IPS-NIHi7 (cell line): Measurements from ENCODE around the gene C14orf132.
A peak's percentile ranks its signal among the peaks of the same experiment; 100 is the strongest.

Experiments used
- DNase-seq: peaks from one replicate; pipeline ENCODE4 v3.0.0; 2012; ENCODE audit warnings: mixed read lengths; ENCODE audit errors: extremely low spot score

Gene C14orf132

GRCh38 chr14:96039633-96040311 is 610 bp downstream of the C14orf132 start:
- peak; percentile 52 for DNase-seq

- no peak for DNase-seq
Observed at GRCh38 chr14:96040828-96041371, 1.7 kb downstream of the C14orf132 start.

GRCh38 chr14:96042248-96042930 is 3.2 kb downstream of the C14orf132 start:
- DNase-seq = no peak

- DNase-seq = no peak
Observed at GRCh38 chr14:96046630-96047029, 7.5 kb downstream of the C14orf132 start.

GRCh38 chr14:96047101-96047500 is 7.9 kb downstream of the C14orf132 start:
- no peak for DNase-seq

- no peak for DNase-seq
Observed at GRCh38 chr14:96049932-96050331, 10.8 kb downstream of the C14orf132 start.

- DNase-seq = no peak
Observed at GRCh38 chr14:96050482-96050881, 11.3 kb downstream of the C14orf132 start.

- no peak for DNase-seq
Observed at GRCh38 chr14:96051231-96051630, 12.1 kb downstream of the C14orf132 start.

GRCh38 chr14:96051642-96052540 is 12.7 kb downstream of the C14orf132 start:
- peak; percentile 78 for DNase-seq

GRCh38 chr14:96052541-96053247 is 13.5 kb downstream of the C14orf132 start:
- DNase-seq = no peak

- DNase-seq = no peak
Observed at GRCh38 chr14:96053248-96053599, 14.1 kb downstream of the C14orf132 start.

- peak; percentile 7 for DNase-seq
Observed at GRCh38 chr14:96053600-96054381, 14.6 kb downstream of the C14orf132 start.

- no peak for DNase-seq
Observed at GRCh38 chr14:96054661-96055060, 15.5 kb downstream of the C14orf132 start.

GRCh38 chr14:96055065-96055752 is 16.0 kb downstream of the C14orf132 start:
- no peak for DNase-seq

- no peak for DNase-seq
Observed at GRCh38 chr14:96055753-96056508, 16.8 kb downstream of the C14orf132 start.

GRCh38 chr14:96056509-96057422 is 17.6 kb downstream of the C14orf132 start:
- DNase-seq = peak; percentile 41

GRCh38 chr14:96057738-96058137 is 18.6 kb downstream of the C14orf132 start:
- no peak for DNase-seq

GRCh38 chr14:96058576-96059200 is 19.5 kb downstream of the C14orf132 start:
- DNase-seq = no peak
